ENCODE results near the gene MCM7. TPM values are rescaled to one million over a fixed set of nuclear protein-coding genes. Genes with fewer than 3 reads are reported as not detected.

MCM7 gene
- total RNA-seq, 1 experiment from 2014 or later = 176 TPM

GRCh38 chr7:100102950-100103840 lies 2.0 kb upstream of the MCM7 start:
- DNase-seq (ENCODE audit: low read depth, low spot score) = no peak
- in situ Hi-C loops (cut with HindIII; ENCODE audit: low pct_unique_long_range_greater_than_20kb, low sequenced_read_pairs) = no loop called here

DNA sequence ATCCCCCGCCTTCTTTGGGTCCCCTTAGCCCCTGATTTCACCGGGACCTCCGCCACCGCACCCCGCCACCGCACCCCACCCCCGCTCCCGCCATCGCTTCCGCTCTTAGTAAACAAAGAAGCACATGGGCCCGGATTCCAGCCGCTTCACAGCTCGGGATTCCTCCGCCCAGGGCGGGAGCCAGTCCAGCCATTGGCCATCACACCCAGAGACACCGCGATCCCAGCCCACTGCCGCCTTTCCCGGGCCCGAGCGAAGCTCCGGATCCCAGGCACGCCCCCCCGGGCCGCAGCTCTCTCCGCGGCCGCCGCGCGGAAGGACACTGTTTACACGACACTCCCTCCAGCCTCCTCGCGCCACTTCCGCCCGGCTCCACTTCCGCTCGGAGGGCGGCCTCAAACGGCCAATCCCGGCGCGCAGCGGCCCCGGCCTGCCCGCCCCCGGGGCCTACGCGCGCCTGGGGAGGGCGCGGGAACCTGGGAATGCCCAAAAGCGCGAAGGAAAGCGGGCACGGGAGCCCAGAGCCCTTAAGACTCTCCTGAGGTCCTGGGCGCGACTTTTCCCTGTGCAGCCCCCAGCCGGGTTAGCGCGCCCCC lies 679 bp downstream of the MCM7 start:
- in situ Hi-C loops (cut with HindIII; ENCODE audit: low pct_unique_long_range_greater_than_20kb, low sequenced_read_pairs) = no loop called here
- DNase-seq (ENCODE audit: low read depth, low spot score) = peak; percentile 97

GRCh38 chr7:100099452-100099851 lies 1.7 kb downstream of the MCM7 start:
- in situ Hi-C loops (cut with HindIII; ENCODE audit: low pct_unique_long_range_greater_than_20kb, low sequenced_read_pairs) = no loop called here
- DNase-seq (ENCODE audit: low read depth, low spot score) = no peak

DNA sequence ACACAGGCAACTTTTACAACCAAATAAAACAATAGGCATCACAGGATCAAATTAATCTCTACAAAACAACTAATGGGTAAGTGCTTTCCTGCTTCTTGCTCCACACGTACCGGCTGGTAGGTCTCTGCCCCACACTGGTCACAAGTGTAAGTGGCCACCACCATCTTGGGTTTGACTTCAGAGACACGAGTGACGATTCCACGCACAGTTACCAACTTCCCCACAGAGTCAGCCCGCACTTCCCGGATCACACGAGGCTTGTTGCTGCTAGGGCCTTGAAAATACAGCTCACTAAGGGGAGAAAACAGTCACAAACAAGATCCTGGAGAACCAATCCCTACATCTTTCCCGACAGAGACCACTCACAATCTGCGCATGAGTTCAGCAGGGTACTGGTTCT lies 2.3 kb downstream of the MCM7 start:
- DNase-seq (ENCODE audit: low read depth, low spot score) = no peak
- in situ Hi-C loops (cut with HindIII; ENCODE audit: low pct_unique_long_range_greater_than_20kb, low sequenced_read_pairs) = no loop called here

DNA sequence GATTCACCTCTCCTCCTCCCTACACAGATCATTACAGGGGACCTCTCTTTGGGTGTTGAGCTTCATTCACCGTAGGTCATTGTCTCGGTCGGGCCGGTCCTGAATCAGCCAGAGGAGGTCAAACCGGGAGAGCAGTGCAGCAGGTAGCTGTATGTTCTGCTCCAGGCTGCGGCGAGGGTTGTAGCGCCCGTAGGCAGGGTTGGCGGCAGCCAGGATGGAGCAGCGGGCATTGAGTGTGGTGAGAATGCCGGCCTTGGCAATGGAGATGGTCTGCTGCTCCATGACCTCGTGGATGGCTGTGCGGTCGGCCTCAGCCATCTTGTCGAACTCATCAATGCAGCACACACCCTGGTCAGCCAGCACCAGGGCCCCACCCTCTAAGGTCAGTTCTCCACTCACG lies 5.5 kb downstream of the MCM7 start:
- DNase-seq (ENCODE audit: low read depth, low spot score) = no peak
- in situ Hi-C loops (cut with HindIII; ENCODE audit: low pct_unique_long_range_greater_than_20kb, low sequenced_read_pairs) = no loop called here

DNA sequence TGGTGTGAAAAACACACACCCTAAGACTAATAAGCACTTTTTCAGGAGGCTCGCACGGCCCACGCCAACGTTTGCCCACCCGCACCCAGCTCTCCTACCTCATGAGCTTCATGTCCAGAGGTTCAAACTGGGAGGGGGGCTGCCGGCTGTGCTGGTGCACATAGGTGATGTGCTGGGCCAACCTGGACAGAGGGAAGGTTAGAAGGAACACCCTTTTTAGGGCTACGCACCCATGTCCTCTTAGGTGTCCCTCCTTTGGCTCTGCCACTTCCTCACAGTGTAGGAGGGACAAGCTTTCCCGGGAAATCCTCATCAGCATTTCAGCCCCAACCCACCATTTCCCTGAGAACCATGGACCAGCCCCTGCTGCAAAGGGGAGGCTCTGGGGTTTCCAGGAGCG lies 5.9 kb downstream of the MCM7 start:
- DNase-seq (ENCODE audit: low read depth, low spot score) = no peak
- in situ Hi-C loops (cut with HindIII; ENCODE audit: low pct_unique_long_range_greater_than_20kb, low sequenced_read_pairs) = no loop called here

DNA sequence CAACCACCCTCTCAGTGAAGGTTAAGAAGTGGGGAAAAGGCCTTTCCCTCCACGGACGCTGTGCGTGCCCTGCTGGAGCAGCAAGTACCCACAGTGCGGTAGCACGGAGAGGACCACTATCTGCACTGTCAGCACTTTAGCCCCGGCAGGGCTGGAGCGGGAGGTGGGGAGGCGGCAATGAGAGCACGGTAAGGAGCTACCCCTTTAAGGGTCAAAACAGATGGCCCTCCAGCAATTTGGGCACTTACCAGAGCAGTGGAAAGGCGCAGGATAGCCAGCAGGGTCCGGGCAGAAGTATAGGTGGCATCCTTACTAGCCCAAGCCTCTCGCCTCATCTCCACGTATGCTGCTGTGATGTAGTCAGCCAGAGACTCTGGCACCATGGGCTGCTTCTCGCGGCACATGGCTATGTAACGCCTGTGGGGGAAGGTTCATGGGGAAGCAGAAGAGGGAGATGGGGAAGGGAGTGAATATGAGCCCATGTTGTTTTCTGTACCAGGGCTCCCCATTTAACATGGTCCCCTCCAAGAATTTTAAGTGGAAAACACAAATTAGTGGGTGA lies 7.2 kb downstream of the MCM7 start:
- in situ Hi-C loops (cut with HindIII; ENCODE audit: low pct_unique_long_range_greater_than_20kb, low sequenced_read_pairs) = no loop called here

DNA sequence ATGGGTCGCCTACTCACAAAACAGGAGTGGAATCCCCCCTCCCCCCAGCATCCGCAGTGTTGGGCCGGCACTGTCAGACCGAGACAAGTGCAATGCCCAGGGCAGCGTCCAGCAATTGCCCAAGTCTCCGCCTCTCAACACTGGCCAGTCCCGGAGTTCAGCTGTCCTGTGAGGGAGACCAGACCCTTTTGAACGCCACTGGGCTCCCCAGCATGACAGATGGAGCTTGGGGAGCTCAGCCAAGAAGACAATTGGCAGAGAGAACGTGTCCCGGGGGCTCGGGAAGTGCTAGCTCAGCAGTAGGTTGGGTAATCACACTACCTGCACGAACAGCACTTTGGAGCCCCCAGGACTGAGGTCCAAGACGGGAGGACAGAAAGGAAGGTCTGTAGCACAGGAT lies 7.7 kb downstream of the MCM7 start:
- no peak for DNase-seq (ENCODE audit: low read depth, low spot score)
- in situ Hi-C loops (cut with HindIII; ENCODE audit: low pct_unique_long_range_greater_than_20kb, low sequenced_read_pairs) = no loop called here

More for the DNA sequence above, 7.2 kb downstream of the MCM7 start:
- no peak for DNase-seq (ENCODE audit: low read depth, low spot score)

GRCh38 chr7:100093054-100093453 lies 8.1 kb downstream of the MCM7 start:
- in situ Hi-C loops (cut with HindIII; ENCODE audit: low pct_unique_long_range_greater_than_20kb, low sequenced_read_pairs) = no loop called here
- DNase-seq (ENCODE audit: low read depth, low spot score) = peak; percentile 34

DNA sequence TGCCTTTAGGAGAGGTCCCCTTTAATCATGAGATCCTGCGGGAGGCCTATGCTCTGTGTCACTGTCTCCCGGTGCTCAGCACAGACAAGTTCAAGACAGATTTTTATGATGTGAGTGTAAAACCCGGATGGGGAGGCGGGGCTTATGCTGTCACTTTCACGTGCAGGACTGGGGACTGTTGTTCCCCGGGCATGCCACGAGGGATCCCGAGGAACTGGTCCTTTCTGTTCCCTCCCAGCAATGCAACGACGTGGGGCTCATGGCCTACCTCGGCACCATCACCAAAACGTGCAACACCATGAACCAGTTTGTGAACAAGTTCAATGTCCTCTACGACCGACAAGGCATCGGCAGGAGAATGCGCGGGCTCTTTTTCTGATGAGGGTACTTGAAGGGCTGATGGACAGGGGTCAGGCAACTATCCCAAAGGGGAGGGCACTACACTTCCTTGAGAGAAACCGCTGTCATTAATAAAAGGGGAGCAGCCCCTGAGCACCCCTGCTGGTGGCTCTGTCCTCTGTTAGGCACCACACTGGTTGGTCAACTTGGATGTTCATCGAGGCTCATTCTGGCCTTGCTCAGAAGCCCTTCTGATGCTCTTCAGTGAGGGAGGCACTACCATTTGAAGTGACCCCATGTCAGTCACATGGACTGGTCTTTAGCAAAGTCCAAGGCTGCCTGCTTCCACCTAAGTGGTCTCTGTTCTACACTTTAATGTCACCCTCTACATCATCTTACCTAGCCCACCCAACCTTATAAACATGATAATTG lies 9.6 kb downstream of the MCM7 start:
- in situ Hi-C loops (cut with HindIII; ENCODE audit: low pct_unique_long_range_greater_than_20kb, low sequenced_read_pairs) = no loop called here
- DNase-seq (ENCODE audit: low read depth, low spot score) = peak; percentile 34

DNA sequence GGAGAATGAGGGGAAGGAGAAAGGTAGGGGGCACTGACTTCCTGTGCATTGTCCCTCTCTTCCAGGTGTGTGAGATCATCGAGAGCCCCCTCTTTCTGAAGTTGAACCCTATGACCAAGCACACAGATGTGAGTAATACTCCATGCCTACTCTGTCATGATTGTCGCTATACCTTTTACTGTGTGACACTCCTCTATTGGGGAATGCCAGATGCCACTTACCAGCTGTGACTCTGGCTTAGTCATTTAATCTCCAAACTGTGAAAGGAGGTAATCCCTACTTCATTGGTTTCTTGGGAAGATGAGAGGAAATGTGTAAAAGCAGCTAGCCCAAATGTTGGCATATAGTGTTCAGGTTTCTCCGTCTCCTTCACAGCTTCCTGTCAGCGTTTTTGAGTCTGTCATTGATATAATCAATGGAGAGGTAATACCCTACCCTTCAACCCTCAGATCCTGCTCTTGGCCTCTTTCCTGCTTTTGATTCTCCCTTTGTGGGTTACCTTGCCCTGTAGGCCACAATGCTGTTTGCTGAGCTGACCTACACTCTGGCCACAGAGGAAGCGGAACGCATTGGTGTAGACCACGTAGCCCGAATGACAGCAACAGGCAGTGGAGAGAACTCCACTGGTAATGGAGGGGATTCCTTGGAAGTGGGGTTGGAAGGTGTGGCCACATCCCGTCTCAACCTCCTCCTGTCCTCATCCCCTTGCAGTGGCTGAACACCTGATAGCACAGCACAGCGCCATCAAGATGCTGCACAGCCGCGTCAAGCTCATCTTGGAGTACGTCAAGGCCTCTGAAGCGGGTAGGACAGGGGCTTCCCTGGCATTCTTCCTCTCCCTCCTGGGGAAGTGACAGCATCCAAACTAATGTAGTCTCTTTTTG lies 10.4 kb downstream of the MCM7 start:
- in situ Hi-C loops (cut with HindIII; ENCODE audit: low pct_unique_long_range_greater_than_20kb, low sequenced_read_pairs) = no loop called here
- DNase-seq (ENCODE audit: low read depth, low spot score) = no peak

GRCh38 chr7:100089458-100090196 lies 11.6 kb downstream of the MCM7 start:
- in situ Hi-C loops (cut with HindIII; ENCODE audit: low pct_unique_long_range_greater_than_20kb, low sequenced_read_pairs) = no loop called here
- DNase-seq (ENCODE audit: low read depth, low spot score) = no peak

DNA sequence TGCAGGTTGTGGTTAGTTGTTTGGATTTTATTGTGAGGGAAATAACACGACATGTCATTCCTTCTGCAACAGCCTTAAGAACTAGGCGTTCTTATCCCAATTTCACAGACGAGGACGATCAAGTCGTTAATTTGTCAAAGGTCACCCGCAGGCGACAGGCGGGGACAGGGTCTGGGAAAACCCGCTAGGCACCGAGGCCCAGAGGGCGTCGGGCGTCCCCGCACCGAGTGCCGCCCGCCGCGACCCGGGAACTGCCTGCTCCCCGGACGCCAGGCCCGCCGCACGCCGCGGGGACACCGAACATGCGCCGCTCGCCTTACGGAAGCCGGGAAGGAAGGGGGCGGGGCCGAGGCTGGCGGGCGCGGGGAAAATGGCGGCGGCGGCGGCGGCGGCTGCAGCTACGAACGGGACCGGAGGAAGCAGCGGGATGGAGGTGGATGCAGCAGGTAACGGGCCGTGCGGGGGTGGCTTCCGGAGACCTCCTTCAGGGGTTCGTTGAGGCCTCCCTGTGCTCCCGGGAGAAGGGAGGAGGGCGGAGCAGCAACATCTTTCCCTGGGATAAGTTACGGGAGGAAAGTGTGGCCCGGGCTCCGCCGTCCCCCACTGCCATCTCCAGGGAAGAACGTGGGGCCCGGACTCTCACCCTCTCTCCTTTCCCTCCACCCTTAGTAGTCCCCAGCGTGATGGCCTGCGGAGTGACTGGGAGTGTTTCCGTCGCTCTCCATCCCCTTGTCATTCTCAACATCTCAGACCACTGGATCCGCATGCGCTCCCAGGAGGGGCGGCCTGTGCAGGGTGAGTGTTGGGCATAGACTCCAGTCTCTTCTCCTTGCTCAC lies 12.4 kb downstream of the MCM7 start, which contains the start of gene COPS6:
Gene COPS6 (plus strand): TSS at position 349 of the 837 bp plus-strand sequence. CDS start 22 bp downstream, at position 371.
- DNase-seq (ENCODE audit: low read depth, low spot score) = peak; percentile 79
- in situ Hi-C loops (cut with HindIII; ENCODE audit: low pct_unique_long_range_greater_than_20kb, low sequenced_read_pairs) = no loop called here

DNA sequence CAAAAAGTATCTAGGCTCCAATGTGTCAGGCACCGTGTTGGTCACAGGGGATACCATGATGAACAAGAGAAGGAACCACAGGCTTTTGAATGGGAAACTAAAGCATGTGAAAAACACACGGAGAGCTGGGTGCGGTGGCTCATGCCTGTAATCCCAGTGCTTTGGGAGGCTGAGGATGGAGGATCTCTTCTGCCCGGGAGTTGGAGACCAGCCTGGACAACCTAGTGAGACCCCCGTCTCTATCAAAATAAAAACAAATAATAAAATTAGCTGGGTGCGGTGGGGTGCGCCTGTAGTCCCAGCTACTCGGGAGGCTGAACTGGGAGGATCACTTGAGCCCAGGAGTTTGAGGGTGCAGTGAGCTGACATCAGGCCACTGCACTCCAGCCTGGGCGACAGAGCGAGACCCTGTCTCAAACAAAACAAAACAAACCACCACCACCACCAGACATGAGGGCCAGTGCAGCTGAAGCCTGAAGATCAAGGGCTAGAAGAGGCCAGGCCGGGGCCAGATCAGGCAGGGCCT lies 13.0 kb downstream of the MCM7 start:
- no peak for DNase-seq (ENCODE audit: low read depth, low spot score)
- in situ Hi-C loops (cut with HindIII; ENCODE audit: low pct_unique_long_range_greater_than_20kb, low sequenced_read_pairs) = no loop called here

DNA sequence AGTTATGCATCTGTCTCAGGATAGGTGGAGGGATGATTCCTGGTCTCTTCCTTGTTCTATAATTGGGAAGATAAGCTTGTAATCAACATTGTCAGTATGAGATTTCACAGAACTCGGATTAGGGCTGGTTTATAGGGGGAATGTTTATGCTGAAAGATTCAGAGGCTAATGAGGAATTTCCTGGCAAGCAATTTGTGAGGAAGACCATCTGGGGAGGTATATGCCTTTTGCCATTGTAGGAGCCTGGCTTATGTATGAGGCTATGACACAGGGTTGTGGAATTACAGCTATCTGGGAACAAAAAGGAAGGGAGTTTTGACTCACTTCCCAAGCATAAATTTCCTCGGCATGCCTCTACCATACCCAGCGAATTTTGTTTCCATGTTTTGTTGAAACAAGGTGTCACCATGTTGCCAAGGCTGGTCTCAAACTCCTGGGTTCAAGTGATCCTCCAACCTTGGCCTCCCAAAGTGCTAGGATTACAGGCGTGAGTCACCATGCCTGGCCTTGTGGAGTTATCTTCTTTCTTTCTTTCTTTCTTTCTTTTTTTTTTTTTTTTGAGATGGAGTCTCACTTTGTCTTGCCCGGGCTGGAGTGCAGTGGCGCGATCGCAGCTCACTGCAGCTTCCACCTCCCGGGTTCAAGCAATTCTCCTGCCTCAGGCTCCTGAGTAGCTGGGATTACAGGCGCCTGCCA lies 14.0 kb downstream of the MCM7 start:
- in situ Hi-C loops (cut with HindIII; ENCODE audit: low pct_unique_long_range_greater_than_20kb, low sequenced_read_pairs) = no loop called here
- DNase-seq (ENCODE audit: low read depth, low spot score) = no peak
